ENCODE results near the gene SLC52A3.
"Not testable (repeated sequence)": the region's sequence is repeated elsewhere in the genome, so short reads cannot be mapped to it uniquely, and the experiment has no call there.

Gene SLC52A3

GRCh38 chr20:768426-768978 lies at the start of gene SLC52A3:
Gene SLC52A3 (minus strand): TSS chr20:768500. CDS start chr20:765774, 2,726 bp downstream.
- no peak for TF ChIP-seq CTCF (IDR thresholded peaks at IDR 0.05; ENCODE audit: extremely low read depth, missing control alignments)
- no peak for DNase-seq (ENCODE audit: low spot score)

GRCh38 chr20:815914-816606 lies 47.8 kb upstream of the SLC52A3 start:
- peak; percentile 81 for DNase-seq (ENCODE audit: low spot score)
- peak; percentile 85 for TF ChIP-seq CTCF (IDR thresholded peaks at IDR 0.05; ENCODE audit: extremely low read depth, missing control alignments)

- TF ChIP-seq CTCF (IDR thresholded peaks at IDR 0.05; ENCODE audit: extremely low read depth, missing control alignments) = no peak
- peak; percentile 2 for DNase-seq (ENCODE audit: low spot score)
Observed at GRCh38 chr20:815226-815625, 46.9 kb upstream of the SLC52A3 start.

- no peak for TF ChIP-seq CTCF (IDR thresholded peaks at IDR 0.05; ENCODE audit: extremely low read depth, missing control alignments)
- DNase-seq (ENCODE audit: low spot score) = no peak
Observed at GRCh38 chr20:813390-813789, 45.1 kb upstream of the SLC52A3 start.

- not testable (repeated sequence) for DNase-seq (ENCODE audit: low spot score)
Observed at GRCh38 chr20:812435-812814, 44.1 kb upstream of the SLC52A3 start.

- DNase-seq (ENCODE audit: low spot score) = not testable (repeated sequence)
Observed at GRCh38 chr20:811776-812434, 43.6 kb upstream of the SLC52A3 start.

- no peak for DNase-seq (ENCODE audit: low spot score)
Observed at GRCh38 chr20:805713-806112, 37.4 kb upstream of the SLC52A3 start.

More at GRCh38 chr20:805713-806112, 37.4 kb upstream of the SLC52A3 start:
- no peak for TF ChIP-seq CTCF (IDR thresholded peaks at IDR 0.05; ENCODE audit: extremely low read depth, missing control alignments)

Measured in GM20000 (cell line).